RWPE1 (cell line): Measurements from ENCODE around the gene CCL28.

Experiments
- CTCF ChIA-PET: fragments of 350-600 bp; sonication (Branson Sonifier 250); formaldehyde crosslinking; extraction: SDS; loops from one replicate; lab custom pipeline; 2021; lab: Yijun Ruan, JAX
- POLR2A ChIA-PET: fragments of 400-600 bp; formaldehyde crosslinking; extraction: SDS; loops from one replicate; lab custom pipeline; 2020; ENCODE audit warnings: antibody characterized with exemption; ENCODE audit not compliant: low non-redundant PET; lab: Yijun Ruan, JAX
- DNase-seq: peaks from one replicate; pipeline ENCODE4 v3.0.0; 2012; ENCODE audit warnings: low spot score
- H3K27ac ChIP-seq: fragments of 450-650 bp; 2 replicates; pipeline ENCODE4 v1.5.1; 2017
- CTCF ChIP-seq: fragments of 450-650 bp; conservative IDR thresholded peaks from 2 replicates; pipeline ENCODE4 v1.5.1; 2017; ENCODE audit warnings: low read depth, mild to moderate bottlenecking

The CCL28 gene

GRCh38 chr5:43396762-43397304 lies 15.4 kb downstream of the CCL28 start:
- peak; percentile 67 for DNase-seq
- ChIA-PET POLR2A (interaction anchor here (0.7 to 1.8 kb wide), 3 partner anchors 87 to 201 kb away, joined by 3 to 9 read pairs (median 3); partner anchors contain the start of genes C5orf34 and TMEM267), CTCF (interaction anchor here (0.6 to 2.1 kb wide), 2 partner anchors 87 to 357 kb away, joined by 3 to 8 read pairs; partner anchors contain the start of gene TMEM267)
- H3K27ac ChIP-seq: peak overlapping the region; percentile 74
- no peak for TF ChIP-seq CTCF

- H3K27ac ChIP-seq: no peak overlapping the region
- no peak for DNase-seq
- no peak for TF ChIP-seq CTCF
- CTCF ChIA-PET: interaction anchor here (0.5 to 2.1 kb wide), 15 partner anchors 12 to 270 kb away, joined by 3 to 9 read pairs (median 4); partner anchors contain the start of genes HMGCS1, TMEM267 and ZNF131
- POLR2A ChIA-PET: no interaction called here
Measured at GRCh38 chr5:43390471-43390870, 21.7 kb downstream of the CCL28 start.

GRCh38 chr5:43389679-43390329 lies 22.4 kb downstream of the CCL28 start:
- no peak overlapping the region for H3K27ac ChIP-seq
- TF ChIP-seq CTCF: peak; percentile 97
- ChIA-PET CTCF (interaction anchor here (0.5 to 2.1 kb wide), 23 partner anchors 11 to 427 kb away, joined by 3 to 9 read pairs (median 4); partner anchors contain the start of genes CCL28, HMGCS1, TMEM267 and ZNF131), POLR2A (no interaction called here)
- peak; percentile 86 for DNase-seq

- POLR2A ChIA-PET: no interaction called here
- TF ChIP-seq CTCF: no peak; the same call in 1 of the 2 replicates
- CTCF ChIA-PET: interaction anchor here (0.6 to 0.7 kb wide), 3 partner anchors 100 to 268 kb away, joined by 3 read pairs; no protein-coding TSS in a partner anchor
Measured at GRCh38 chr5:43386960-43387362, 25.2 kb downstream of the CCL28 start.

GRCh38 chr5:43376496-43377140 lies 35.6 kb downstream of the CCL28 start:
- no peak for DNase-seq
- CTCF ChIA-PET: no interaction called here
- no peak for TF ChIP-seq CTCF
- POLR2A ChIA-PET: interaction anchor here (0.6 kb wide), 1 partner anchor 66 kb away, joined by 6 read pairs; no protein-coding TSS in a partner anchor
- no peak overlapping the region for H3K27ac ChIP-seq

More at GRCh38 chr5:43386960-43387362, 25.2 kb downstream of the CCL28 start:
- no peak overlapping the region for H3K27ac ChIP-seq
- peak; percentile 63 for DNase-seq

GRCh38 chr5:43371821-43372220 lies 40.4 kb downstream of the CCL28 start:
- CTCF ChIA-PET: no interaction called here
- POLR2A ChIA-PET: no interaction called here
- H3K27ac ChIP-seq: no peak overlapping the region
- DNase-seq: no peak
- no peak for TF ChIP-seq CTCF
